ENCODE measurements around the gene ZDHHC11. TPM values are rescaled to one million over a fixed set of nuclear protein-coding genes. Genes with fewer than 3 reads are reported as not detected.

ZDHHC11 gene, protein sequence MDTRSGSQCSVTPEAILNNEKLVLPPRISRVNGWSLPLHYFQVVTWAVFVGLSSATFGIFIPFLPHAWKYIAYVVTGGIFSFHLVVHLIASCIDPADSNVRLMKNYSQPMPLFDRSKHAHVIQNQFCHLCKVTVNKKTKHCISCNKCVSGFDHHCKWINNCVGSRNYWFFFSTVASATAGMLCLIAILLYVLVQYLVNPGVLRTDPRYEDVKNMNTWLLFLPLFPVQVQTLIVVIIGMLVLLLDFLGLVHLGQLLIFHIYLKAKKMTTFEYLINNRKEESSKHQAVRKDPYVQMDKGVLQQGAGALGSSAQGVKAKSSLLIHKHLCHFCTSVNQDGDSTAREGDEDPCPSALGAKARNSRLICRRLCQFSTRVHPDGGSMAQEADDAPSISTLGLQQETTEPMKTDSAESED
- 2.9 and 10.4 TPM in 2 replicates for total RNA-seq

DNA sequence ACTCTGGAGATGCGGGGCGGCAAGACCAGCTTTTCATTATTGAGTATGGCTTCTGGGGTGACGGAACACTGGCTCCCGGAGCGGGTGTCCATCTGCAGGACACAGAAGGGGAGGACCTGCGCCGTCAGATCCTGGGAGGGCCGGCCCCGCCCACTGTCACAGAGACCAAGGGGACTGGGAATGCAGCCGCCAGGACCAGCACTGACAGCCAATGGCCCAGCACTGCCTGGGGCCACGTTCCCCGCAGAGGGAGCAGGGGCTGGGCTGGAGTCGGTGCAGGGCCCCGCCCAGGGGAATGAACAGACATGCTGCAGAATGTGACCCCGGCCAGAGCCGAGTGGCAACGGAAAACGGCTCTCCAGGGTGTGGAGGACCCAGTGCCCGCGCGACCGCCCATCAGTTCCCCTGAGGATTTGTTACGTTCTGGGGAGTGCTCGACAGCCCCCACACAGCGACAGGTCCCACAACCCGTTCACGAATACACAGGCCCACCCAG lies at the start of gene ZDHHC11:
Gene ZDHHC11, minus strand, starts transcription at position 476 of the 496 bp plus-strand sequence. Its CDS starts 384 bp downstream, at position 92.

DNA sequence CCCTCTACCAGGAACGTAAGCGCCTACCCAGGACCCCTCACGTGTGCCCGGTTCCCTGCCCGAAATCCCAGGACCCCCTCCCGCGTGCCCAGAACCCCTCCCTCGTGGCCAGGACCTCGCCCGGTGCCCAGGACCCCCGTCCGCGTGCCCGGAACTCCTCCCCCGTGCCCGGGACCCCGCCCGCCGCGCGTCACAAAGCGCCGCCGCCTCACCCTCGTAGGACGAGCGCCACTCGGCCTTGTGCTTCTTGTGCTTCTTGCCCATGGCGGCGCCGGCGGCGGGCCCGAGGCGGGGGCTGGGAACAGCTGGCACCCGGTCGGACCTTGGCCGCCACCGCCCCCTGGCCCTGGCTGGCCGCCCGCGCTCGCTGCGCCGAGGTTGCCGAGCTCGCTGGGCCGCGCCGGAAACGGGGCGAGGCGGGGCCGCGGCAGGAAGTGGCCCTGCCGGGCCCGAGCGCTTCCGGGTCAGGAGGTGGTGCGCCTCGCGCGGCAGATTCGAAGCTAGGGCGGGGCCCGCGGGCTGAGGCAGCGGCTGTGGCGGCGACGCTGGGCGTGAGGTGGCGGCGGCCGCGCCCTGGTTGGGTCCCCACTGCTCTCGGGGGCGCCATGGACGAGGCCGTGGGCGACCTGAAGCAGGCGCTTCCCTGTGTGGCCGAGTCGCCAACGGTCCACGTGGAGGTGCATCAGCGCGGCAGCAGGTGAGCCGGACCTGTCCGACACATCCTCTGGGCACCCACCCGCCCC lies 41.8 kb upstream of the ZDHHC11 start, which contains the start of the genes BRD9 and TRIP13:
Gene BRD9, minus strand, starts transcription at position 408 of the 743 bp plus-strand sequence. Its CDS starts 144 bp downstream, at position 264.
Gene TRIP13, plus strand, starts transcription at position 491 of the 743 bp plus-strand sequence. Its CDS starts 115 bp downstream, at position 606.

DNA sequence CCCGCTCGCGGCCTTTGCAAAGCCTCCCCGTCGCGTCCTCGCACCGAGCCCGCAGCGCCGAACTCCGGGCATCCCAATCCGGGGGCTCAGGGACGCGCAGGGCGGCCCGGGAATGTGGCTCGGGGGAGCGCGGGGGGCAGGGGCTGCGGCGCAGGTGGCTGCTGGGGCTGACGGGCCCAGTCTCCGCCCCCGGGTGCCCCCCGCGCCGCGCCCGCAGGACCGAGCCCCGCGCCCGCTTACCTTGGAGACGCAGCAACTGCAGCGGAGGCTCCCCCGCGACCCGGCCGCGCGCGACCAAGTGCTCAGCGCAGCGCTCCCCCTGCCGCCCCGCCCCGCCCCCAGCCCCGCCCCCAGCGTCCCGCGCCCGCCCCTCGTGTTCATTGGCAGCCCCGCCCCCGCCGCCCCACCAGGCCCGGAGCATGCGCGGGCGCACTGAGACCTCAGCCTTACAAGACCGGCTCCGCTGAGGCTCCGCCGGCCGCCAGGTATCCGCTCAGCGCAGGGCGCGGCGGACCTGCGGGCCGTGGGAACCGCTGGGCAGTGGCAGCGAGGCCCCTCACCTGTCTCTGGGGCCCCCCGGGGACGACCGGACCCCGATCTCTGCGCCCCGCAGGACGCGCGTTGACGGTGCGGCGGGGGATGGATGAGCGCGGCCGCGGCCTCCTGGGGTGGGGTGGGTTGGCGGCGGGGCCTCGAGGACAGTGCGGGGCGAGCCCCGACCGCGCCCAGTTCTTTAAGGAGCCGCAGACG lies 66.2 kb downstream of the ZDHHC11 start, which contains the start of gene ZDHHC11B:
Gene ZDHHC11B, minus strand, starts transcription at position 302 of the 750 bp plus-strand sequence. CDS start 17,810 bp downstream, outside the sequence.

Other genes with a start within 250 kb of the ZDHHC11 start
- gene CEP72, start 238.6 kb downstream of the ZDHHC11 start, total RNA-seq = 2.3 and 3.0 TPM in 2 replicates
- gene TPPP, start 157.6 kb downstream of the ZDHHC11 start, total RNA-seq = 0.33 and 0.43 TPM in 2 replicates
- gene ZDHHC11B, start 66.3 kb downstream of the ZDHHC11 start, total RNA-seq = 0.07 TPM in 1 of 2 replicates, not detected in the other
- gene BRD9, start 41.8 kb upstream of the ZDHHC11 start, total RNA-seq = 30.5 and 43.3 TPM in 2 replicates
- 6.4 and 8.2 TPM in 2 replicates for gene TRIP13, start 41.9 kb upstream of the ZDHHC11 start, total RNA-seq
- 0.50 and 3.5 TPM in 2 replicates for gene NKD2, start 157.8 kb upstream of the ZDHHC11 start, total RNA-seq

Data from smooth muscle cell of the pulmonary artery (primary cell).